K562 (cell line): ENCODE data around the gene POU3F3. TPM values are rescaled to one million over a fixed set of nuclear protein-coding genes. Genes with fewer than 3 reads are reported as not detected.

ENCODE experiments used
- ATAC-seq: fragments of 200-7000 bp; cut with Tn5 transposase; 3 replicates; pipeline ENCODE4 v1.9.1; 2020; ENCODE audit warnings: moderate library complexity
- BruUV-seq: library from RNA; stranded (reverse); fragments of 400-500 nt; replicated peaks from 2 replicates; lab custom pipeline; 2021; lab: Mats Ljungman, UMichigan
- CTCF ChIA-PET: fragments of 300-600 bp; formaldehyde crosslinking; extraction: SDS; loops from one replicate; lab custom pipeline; 2021; ENCODE audit warnings: low intra/inter-chr PET ratio; lab: Yijun Ruan, JAX
- POLR2A ChIA-PET: fragments of 300-600, 350-650 bp; sonication (Branson Sonifier 250); formaldehyde crosslinking; extraction: SDS; loops from one replicate; lab custom pipeline; 2021; ENCODE audit warnings: antibody characterized with exemption, inconsistent platforms; lab: Yijun Ruan, JAX
- DNase-seq, 4 experiments: peaks; one replicate each; pipeline versions ENCODE4 v3.0.0 to v3.0.0-alpha.2; 2011 to 2018; ENCODE audit warnings: low spot score in 3 of 4, mixed read lengths in 3 of 4; ENCODE audit errors: extremely low read depth in 1 of 4
- FAIRE-seq: peaks from 2 replicates; lab custom pipeline; 2011; peaks lifted over from hg19 to GRCh38; lab: Jason Lieb, UNC
- H2AFZ ChIP-seq: 2 replicates; pipeline ENCODE4 v1.6.0; 2011; ENCODE audit warnings: low read depth, low read length, control low read depth, inconsistent platforms
- H3K27ac ChIP-seq: fragments of 200-600 bp; 3 replicates; pipeline ENCODE4 v1.8.0; 2011; ENCODE audit warnings: low read depth, mild to moderate bottlenecking, control low read depth, inconsistent platforms, low read length, moderate library complexity, mixed read lengths; ENCODE audit errors: extremely low read depth
- H3K27me3 ChIP-seq, 2 experiments: fragments of 300-600 bp in 1 of 2; 2 replicates in 1 of 2; 3 replicates in 1 of 2; pipeline versions ENCODE4 v1.6.0 to v1.8.0; 2011; ENCODE audit warnings: inconsistent platforms in 2 of 2, low read length in 2 of 2, mild to moderate bottlenecking in 1 of 2, mixed read lengths in 1 of 2, moderate library complexity in 1 of 2; ENCODE audit not compliant: control insufficient read depth in 2 of 2, insufficient read depth in 2 of 2
- H3K36me3 ChIP-seq: fragments of 300-600 bp; 3 replicates; pipeline ENCODE4 v1.8.0; 2011; ENCODE audit warnings: mild to moderate bottlenecking, low read length, inconsistent platforms; ENCODE audit not compliant: control insufficient read depth, insufficient read depth
- H3K4me1 ChIP-seq, 2 experiments: fragments of 200-600 bp in 1 of 2; replicated peaks in 1 of 2; 2 replicates in 1 of 2; 3 replicates in 1 of 2; pipeline versions ENCODE4 v1.5.1 to v1.8.0; 2011; ENCODE audit warnings: inconsistent platforms in 2 of 2, low read length in 2 of 2, mild to moderate bottlenecking in 1 of 2, mixed read lengths in 1 of 2, moderate library complexity in 1 of 2; ENCODE audit not compliant: control insufficient read depth in 2 of 2, insufficient read depth in 2 of 2
- H3K4me2 ChIP-seq: 2 replicates; pipeline ENCODE4 v1.6.1; 2011; ENCODE audit warnings: low read length, control low read depth, inconsistent platforms, mixed read lengths; ENCODE audit not compliant: insufficient read depth
- H3K4me3 ChIP-seq: fragments of 200-600 bp; sonication (generic), shearing (Covaris generic); 2 replicates; pipeline ENCODE4 v1.5.1; 2016; ENCODE audit warnings: control low read depth, inconsistent platforms
- H3K79me2 ChIP-seq: fragments of 200-600 bp; 3 replicates; pipeline ENCODE4 v1.8.0; 2011; ENCODE audit warnings: low read length, inconsistent platforms; ENCODE audit not compliant: control insufficient read depth, insufficient read depth
- H3K9ac ChIP-seq, 2 experiments: 2 replicates each; pipeline versions ENCODE4 v1.6.0 to v1.6.1; 2011; ENCODE audit warnings: low read depth in 2 of 2, low read length in 2 of 2, control low read depth in 1 of 2, inconsistent platforms in 1 of 2, mild to moderate bottlenecking in 1 of 2, mixed read lengths in 1 of 2; ENCODE audit not compliant: insufficient read depth in 1 of 2
- H3K9me1 ChIP-seq: one replicate; pipeline ENCODE4 v1.6.0; 2011; ENCODE audit warnings: inconsistent platforms, mild to moderate bottlenecking, low read length, moderate library complexity; ENCODE audit not compliant: control insufficient read depth, insufficient read depth
- H3K9me3 ChIP-seq: replicated peaks from 2 replicates; pipeline ENCODE4 v1.5.1; 2011; ENCODE audit warnings: low read depth, low read length, inconsistent platforms; ENCODE audit not compliant: control insufficient read depth, insufficient read depth
- H4K20me1 ChIP-seq: replicated peaks from 2 replicates; pipeline ENCODE4 v1.6.1; 2011; ENCODE audit warnings: low read length, inconsistent platforms, mixed read lengths; ENCODE audit not compliant: control insufficient read depth, insufficient read depth
- LARP7 ChIP-seq: fragments of 450-650 bp; IDR thresholded peaks from 2 replicates; pipeline ENCODE4 v1.6.1; 2016
- MCM5 ChIP-seq: fragments of 450-650 bp; IDR thresholded peaks from 2 replicates; pipeline ENCODE4 v1.6.1; 2016; ENCODE audit warnings: low read depth
- ZBTB33 ChIP-seq: sonication (generic); formaldehyde crosslinking; IDR thresholded peaks from 2 replicates; pipeline ENCODE4 v1.8.1; 2023; ENCODE audit warnings: mild to moderate bottlenecking, missing genetic modification reagents
- WGBS: fragments of 100-300 bp; shearing (Covaris generic); methylation state at CpG from one replicate; pipeline ENCODE4 v1.1.6; 2016; ENCODE audit warnings: low coverage, mixed read lengths; ENCODE audit not compliant: insufficient coverage; ENCODE audit errors: missing lambda C conversion rate; 5-methylcytosine and 5-hydroxymethylcytosine counted together
- in situ Hi-C: fragments of 300-500 bp; cut with MboI; formaldehyde crosslinking; loops from 4 replicates; pipeline ENCODE4 v1.15.0; 2018; ENCODE audit warnings: inconsistent platforms, mixed read lengths
- intact Hi-C: fragments of 100-400 bp; cut with micrococcal nuclease; formaldehyde crosslinking; loops from 2 replicates; pipeline ENCODE4 v1.14.2; 2022
- polyA plus RNA-seq, 8 experiments: library from polyadenylated mRNA; depleted of rRNA in 4 of 8; stranded (reverse) in 5 of 8; unstranded in 3 of 8; fragments of >200 nt; fragmentation: Nextera tagmentation in 2 of 8; fragmentation: Illumina TruSeq in 1 of 8; extraction: Ambion mirVana in 2 of 8; extraction: Trizol in 1 of 8; gene quantifications; 2 replicates each; pipeline versions ENCODE4 v1.2.1 to v1.2.3, GENCODE V29; 2011 to 2014; ENCODE audit warnings: inconsistent platforms in 1 of 8, missing spikeins in 1 of 8
- total RNA-seq, 7 experiments: library from RNA; depleted of rRNA in 6 of 7; stranded (reverse); fragments of >200 nt in 6 of 7; fragmentation: Illumina TruSeq in 2 of 7; extraction: Trizol in 2 of 7; gene quantifications; 2 replicates each; pipeline versions ENCODE4 v1.2.1 to v1.2.3, GENCODE V29; 2011 to 2021; ENCODE audit warnings: low replicate concordance in 1 of 7

Gene POU3F3
- total and polyA plus RNA-seq, 9 of the 15 experiments (the other 6 are each of a cell fraction or from before 2014, with no cell fraction given), result not detected

GRCh38 chr2:104845552-104845931 is 8.4 kb upstream of the POU3F3 start:
- no peak overlapping the region for H3K9ac ChIP-seq
- no TSS peak for BruUV-seq
- no peaks in the 10 kb centered on the region for H3K9me1 ChIP-seq
- TF ChIP-seq ZBTB33 (no peak), MCM5 (no peak), LARP7 (no peak)
- FAIRE-seq (no peak), DNase-seq (no peak), ATAC-seq (no peak)
- H3K4me1 ChIP-seq, result peaks cover 0 to 21% of the 10 kb centered on the region in 2 experiments; a peak in 1 of 5 replicates
- no peaks in the 10 kb centered on the region for H4K20me1 ChIP-seq
- no peaks in the 10 kb centered on the region for H3K36me3 ChIP-seq
- ChIA-PET CTCF (no interaction called here), POLR2A (no interaction called here)
- H3K27ac ChIP-seq, result no peak overlapping the region
- H3K4me3 ChIP-seq, result no peak overlapping the region
- H2AFZ ChIP-seq, result no peak overlapping the region
- H3K27me3 ChIP-seq, result peaks cover 0 to 33% of the 10 kb centered on the region in 2 experiments; a peak in 3 of 5 replicates
- no peaks in the 10 kb centered on the region for H3K79me2 ChIP-seq
- intact Hi-C loops, result no loop called here
- under 1% methylated on average over 13 of the region's 13 CpGs for WGBS
- H3K9me3 ChIP-seq, result no peaks in the 10 kb centered on the region
- H3K4me2 ChIP-seq, result no peak overlapping the region
- in situ Hi-C loops, result no loop called here
